GM18951 (cell line): ENCODE data around the gene TUBG2.
"Not testable (repeated sequence)": the region's sequence is repeated elsewhere in the genome, so short reads cannot be mapped to it uniquely, and the experiment has no call there.

ENCODE experiments used
- POLR2A ChIP-seq: IDR thresholded peaks from 4 replicates; pipeline ENCODE4 v1.6.1; 2011; ENCODE audit warnings: mild to moderate bottlenecking; ENCODE audit not compliant: insufficient read length, insufficient read depth; ENCODE audit errors: extremely low read depth
- in situ Hi-C: fragments of 300-500 bp; cut with MboI; formaldehyde crosslinking; loops from one replicate; pipeline ENCODE4 v1.12.0; 2022; ENCODE audit warnings: low sequenced_read_pairs, mixed read lengths, inconsistent platforms; ENCODE audit not compliant: unreplicated experiment

TUBG2 gene

DNA sequence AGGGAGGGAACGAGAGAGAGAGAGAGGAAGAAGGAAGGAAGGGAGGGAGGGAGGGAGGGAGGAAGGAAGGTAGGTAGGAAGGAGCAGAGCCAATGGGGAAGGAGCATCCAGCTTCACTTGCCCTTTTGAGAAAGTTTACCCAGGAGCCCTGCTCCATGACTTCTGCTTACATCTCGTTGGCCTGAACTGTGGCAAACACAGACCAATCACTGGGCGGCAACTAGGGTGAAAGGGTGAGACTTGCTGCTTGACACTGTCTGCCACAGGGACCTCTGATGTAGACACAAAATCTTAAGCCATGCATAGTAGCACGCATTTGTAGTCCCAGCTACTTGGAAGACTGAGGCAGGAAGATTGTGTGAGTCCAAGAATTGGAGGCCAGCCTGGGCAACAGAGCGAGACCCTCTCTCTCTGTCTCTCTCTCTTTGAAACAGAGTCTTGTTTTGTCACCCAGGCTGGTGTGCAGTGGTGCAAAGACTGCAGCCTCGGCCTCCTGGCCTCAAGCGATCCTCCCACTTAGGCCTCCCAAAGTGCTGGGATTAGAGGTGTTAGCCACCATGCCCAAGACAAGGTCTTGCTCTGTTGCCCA, 19.5 kb upstream of the TUBG2 start:
- in situ Hi-C loops, result no loop called here
- no peak for TF ChIP-seq POLR2A

DNA sequence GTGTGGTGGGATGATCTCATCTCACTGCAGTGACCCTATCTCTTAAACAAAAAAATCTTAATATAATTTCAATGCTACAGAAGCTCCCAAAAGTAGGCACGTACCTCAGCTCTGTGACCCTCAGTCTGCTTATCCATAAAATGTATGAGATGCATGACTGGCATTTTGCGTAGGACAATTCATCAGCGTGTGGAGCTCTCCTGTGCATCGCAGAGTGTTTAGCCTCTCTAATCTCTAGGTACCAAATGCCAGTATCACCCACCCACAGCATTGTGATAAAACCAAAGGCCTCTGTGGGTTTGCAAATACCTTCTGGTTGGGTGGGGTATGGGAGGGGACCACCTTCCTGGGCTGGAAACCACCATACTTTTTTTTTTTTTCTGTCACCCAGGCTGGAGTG, 19.0 kb upstream of the TUBG2 start:
- in situ Hi-C loops, result no loop called here
- no peak for TF ChIP-seq POLR2A

DNA sequence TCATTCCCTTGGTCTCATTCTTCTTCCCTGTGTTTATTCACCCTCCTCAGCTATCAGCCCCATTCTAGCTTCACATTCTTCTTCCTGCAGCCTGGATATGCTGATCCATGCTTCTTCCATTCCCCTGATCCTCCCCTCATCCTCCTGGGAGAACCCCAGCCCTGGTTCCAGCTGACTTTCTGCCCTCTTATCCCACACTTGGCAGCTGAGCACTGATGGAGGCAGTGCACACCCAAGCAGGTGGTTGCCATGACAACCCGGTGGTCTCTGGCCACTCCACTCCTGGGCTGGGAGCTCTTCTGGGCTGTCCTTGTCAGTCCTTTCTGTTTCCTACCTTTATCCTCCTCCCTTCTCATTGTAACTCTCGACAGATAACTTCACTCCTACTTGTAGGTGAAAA, 16.7 kb upstream of the TUBG2 start:
- in situ Hi-C loops, result no loop called here
- TF ChIP-seq POLR2A, result no peak

DNA sequence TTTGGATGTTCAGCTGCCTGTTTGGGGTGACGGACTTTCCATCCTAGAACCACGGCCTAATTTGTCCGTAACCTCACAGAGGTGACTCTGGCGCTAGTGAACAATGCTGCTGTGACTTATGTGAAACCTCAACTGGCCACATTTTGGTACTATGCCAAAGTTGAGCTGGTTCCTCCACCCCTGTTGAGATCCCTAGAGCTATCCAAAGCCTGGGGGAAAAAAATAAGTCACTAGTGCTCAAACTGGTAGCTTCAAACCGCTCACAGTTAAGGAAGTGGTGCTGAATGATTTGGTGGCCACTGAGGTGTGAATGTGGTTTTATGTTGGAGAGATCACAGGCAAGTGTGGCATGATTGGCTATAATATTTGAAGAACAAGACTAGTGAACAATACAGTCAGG, 11.3 kb upstream of the TUBG2 start:
- TF ChIP-seq POLR2A, result no peak
- in situ Hi-C loops, result no loop called here

DNA sequence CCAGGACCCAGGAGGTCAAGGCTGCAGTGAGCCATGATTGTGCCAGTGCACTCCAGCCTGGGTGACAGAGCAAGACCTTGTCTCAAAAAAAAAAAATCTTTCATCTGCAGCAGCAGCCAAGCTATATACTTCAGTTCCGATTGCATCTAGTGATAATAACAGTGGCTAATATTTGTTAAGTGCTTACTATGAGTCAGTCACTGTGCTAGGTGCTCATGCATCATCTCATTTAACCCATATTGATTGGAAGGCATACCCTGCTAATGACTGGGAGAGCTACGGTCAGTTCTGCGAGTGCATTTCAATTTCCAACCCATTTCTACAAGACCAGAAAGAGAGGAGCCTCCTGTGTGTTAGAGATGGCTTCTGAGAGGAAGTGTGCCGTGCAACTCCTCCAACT, 7.7 kb upstream of the TUBG2 start:
- in situ Hi-C loops, result no loop called here
- no peak for TF ChIP-seq POLR2A

DNA sequence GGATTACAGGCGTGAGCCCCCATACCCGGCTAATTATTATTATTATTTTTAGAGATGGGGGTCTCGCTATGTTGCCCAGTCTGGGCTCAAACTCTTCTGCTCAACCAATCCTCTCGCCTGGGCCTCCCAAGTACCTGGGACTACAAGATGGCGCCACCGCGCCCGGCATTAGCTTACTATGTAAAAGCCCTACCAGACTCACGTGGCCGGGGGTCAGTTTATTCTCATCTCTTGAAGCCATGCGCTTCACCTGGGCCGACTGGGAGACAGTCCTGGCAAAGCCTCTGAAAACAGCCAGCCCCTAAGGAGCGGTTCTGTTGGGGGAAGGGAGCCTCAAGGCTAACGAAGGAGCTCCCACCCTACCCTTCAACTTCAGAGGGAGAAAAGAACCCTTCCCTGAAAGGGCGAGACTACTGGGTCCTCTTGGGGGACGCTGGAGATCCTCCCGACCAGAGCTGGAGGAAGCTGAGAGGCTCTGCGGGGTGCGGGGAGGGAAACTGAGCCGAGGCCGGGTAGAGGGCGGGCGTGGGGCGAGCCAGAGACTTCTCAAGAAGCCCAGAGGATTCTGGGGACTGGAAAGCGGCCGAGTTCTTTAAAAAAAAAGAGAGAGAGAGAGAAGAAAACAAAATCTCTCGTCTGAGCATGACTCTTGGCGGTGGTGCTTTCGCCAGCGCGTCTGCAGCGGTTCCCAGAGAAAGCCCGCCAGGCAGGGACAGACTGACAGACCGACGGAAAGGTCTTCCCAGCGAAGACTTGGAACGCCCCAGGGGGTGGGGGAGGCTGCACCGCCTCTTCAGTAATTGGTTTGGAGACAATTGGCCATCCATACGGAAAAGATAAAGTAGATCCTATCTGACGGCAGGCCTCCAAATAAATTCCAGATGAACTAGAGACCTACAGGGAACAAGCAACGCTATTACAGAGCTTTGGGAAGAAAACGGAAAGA, 5.6 kb upstream of the TUBG2 start:
- no peak for TF ChIP-seq POLR2A
- in situ Hi-C loops, result no loop called here

DNA sequence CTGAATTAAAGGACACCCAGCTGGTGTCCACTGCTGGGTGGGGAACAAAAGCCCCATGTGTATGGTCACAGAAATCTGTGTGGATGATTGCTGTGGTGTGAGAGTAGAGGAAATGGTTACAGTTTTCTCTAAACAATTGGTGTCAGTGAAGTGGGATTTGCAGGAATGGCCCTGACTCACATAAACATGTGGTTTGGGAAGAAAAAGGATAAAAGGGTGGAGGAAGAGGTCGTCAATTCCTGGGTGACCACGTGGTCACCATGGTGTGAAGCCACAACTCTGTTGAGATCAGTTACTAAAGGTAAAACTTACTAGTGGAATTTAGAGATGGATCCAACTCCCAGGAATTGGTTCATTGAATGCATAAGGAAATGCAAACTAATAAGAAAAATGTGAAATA, 3.6 kb upstream of the TUBG2 start:
- no peak for TF ChIP-seq POLR2A
- in situ Hi-C loops, result no loop called here

DNA sequence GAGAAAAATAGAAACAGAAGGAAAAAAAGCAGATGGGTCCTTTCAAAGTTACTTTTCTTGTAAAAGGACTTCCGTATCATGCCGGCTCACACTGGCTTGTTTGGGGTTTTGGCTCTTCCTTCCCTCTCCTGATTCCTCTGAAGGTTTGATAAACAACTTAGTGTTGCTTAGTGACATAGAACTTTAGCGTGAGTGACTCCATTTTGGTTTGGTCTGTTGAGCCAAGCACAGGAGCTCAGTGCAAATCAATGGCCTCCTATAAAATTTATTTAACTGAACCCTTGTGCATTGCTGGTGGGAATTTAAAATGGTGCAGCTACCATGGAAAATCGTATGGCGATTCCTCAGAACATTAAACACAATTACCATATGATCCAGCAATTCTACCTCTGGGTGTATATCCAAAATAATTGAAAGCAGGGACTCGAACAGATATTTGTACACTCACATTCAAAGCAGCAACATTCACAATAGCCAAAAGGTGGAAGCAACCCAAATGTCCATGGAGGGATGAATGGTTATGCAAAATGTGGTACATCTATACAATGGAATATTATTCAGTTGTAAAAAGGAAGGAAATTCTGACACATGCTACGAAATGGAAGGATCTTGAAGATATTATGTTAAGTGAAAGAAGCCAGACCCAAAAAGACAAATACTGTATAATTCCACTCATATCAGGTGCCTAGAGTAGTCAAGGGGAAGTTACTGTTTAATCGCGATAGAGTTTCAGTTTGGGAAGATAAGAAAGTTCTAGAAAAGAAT, 1.1 kb upstream of the TUBG2 start:
- no peak for TF ChIP-seq POLR2A
- in situ Hi-C loops, result no loop called here

DNA sequence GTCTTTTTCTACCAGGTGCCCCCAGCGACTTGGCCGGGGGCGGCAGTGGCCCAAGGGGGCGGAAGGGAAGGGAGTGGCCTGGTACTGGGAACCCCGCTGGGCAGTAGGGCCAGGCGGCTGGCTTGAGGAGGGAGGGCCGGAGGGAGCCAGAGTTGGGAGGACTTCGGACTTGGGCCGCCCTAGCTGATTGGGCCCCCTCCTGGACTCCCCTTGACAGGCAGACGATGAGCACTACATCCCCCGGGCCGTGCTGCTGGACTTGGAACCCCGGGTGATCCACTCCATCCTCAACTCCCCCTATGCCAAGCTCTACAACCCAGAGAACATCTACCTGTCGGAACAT, 819 bp downstream of the TUBG2 start:
- in situ Hi-C loops, result not testable (repeated sequence)

DNA sequence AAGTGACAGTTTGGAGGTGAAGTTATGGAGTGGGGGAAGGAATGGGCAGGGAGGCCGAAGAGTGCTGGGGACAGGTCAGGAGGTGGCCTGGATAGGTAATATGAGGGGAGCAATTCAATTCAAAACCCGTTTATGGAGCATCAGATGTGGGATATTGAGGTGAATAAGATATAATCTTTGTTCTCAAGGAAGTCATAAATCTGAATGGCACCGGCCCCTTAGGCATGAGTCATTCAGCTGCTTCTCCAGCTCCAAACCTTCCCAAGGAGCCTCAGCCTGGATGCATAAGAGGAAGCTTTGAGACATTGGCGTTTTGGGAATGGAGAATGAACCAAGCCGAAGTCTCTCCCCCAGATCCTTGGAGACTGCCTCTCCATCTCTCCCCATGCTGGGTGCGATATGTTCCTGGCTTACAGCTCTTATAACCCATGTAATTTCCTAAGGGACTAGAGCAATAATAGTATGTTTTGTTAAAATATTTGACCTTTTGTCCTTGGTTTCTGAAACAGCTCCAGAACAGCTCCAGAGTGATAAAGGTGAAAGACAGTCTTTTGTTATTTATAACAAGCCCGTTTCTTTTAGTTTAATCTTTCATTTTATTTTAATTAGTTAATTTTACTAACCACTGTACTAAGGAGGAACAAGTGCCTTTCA, 1.7 kb downstream of the TUBG2 start:
- TF ChIP-seq POLR2A, result no peak
- in situ Hi-C loops, result no loop called here

DNA sequence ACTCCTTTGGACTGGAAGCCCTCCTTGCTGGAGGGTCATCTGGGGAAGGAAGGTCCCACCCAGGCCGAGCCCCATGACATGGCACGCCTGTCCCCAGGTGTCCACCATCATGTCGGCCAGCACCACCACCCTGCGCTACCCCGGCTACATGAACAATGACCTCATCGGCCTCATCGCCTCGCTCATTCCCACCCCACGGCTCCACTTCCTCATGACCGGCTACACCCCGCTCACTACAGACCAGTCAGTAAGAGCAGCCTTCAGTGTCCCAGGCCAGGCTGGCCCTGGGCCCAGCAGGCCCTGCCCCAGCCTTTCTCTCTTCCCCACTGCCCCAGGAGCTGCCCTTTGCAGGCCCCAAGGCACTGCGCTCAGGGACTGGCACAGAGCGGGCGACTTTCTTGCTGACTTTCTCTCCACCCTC, 6.5 kb downstream of the TUBG2 start:
- in situ Hi-C loops, result no loop called here
- TF ChIP-seq POLR2A, result no peak

DNA sequence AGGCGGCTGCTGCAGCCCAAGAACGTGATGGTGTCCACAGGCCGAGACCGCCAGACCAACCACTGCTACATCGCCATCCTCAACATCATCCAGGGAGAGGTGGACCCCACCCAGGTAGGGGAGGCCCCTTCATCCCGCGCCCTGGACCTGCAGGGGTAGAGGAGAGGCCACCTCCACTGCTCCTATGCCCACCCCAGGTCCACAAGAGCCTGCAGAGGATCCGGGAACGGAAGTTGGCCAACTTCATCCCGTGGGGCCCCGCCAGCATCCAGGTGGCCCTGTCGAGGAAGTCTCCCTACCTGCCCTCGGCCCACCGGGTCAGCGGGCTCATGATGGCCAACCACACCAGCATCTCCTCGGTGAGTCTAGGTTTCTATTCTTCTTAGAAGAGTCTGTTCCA, 7.0 kb downstream of the TUBG2 start:
- in situ Hi-C loops, result not testable (repeated sequence)
